Activated naive CD4-positive, alpha-beta T cell treated with anti-CD3 and anti-CD28 coated beads, Interleukin-2, amount 50 U/mL, for 24 hours (primary cell): Measurements from ENCODE around the gene MPDZ.

Experiments used
- H3K27ac Mint-ChIP-seq: one replicate; pipeline ENCODE4 v1.8.0; 2021; ENCODE audit warnings: mild to moderate bottlenecking, mixed read lengths
- H3K27me3 Mint-ChIP-seq: one replicate; pipeline ENCODE4 v1.8.0; 2021; ENCODE audit warnings: mixed read lengths
- H3K36me3 Mint-ChIP-seq: one replicate; pipeline ENCODE4 v1.8.0; 2021; ENCODE audit warnings: mixed read lengths
- H3K4me1 Mint-ChIP-seq: one replicate; pipeline ENCODE4 v1.8.0; 2021; ENCODE audit warnings: mixed read lengths
- H3K4me3 Mint-ChIP-seq: one replicate; pipeline ENCODE4 v1.8.0; 2021; ENCODE audit warnings: mild to moderate bottlenecking, mixed read lengths
- H3K9me3 Mint-ChIP-seq: one replicate; pipeline ENCODE4 v1.8.0; 2021; ENCODE audit warnings: mixed read lengths

Gene MPDZ

DNA sequence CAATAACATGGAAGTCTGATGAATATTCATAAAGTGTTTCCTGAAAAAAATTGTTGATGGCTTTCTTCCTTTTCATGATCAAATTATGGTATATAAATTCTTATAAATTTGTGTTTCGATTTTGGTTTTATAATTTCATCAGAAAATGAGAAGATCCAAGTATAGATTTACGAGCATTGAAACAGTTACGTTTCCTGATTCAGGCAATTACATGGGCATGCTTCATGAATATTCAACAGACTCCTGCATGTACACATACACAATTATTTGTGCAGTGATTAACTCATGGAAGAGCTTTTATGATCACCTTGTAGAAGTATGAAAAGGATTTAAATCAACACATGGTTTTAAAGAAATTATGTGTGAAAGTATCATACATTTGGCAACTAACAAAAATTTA is 136.7 kb downstream of the MPDZ start:
- Mint-ChIP-seq H3K4me1 (no peaks in the 10 kb centered on the region), H3K27ac (no peak overlapping the region), H3K4me3 (no peak overlapping the region), H3K36me3 (no peaks in the 10 kb centered on the region), H3K9me3 (peaks cover 9% of the 10 kb centered on the region), H3K27me3 (no peaks in the 10 kb centered on the region)

DNA sequence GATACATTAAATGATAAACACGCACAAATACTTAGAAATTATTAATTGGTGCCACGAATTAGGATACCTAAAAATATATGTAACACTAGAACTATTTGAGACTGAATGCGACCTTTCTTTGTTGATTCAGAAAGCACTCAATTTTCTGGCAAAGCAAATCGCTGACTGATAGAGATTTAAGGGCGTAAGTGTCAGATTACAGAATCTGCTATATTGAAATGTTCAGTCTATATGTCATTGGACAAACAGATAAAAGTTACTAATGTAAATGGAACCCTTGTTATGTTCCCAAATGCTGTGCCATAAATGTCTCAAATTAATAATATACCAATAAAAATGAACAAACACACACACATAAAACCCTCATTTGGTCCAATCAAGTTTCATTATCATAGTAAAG is 137.9 kb downstream of the MPDZ start:
- Mint-ChIP-seq H3K9me3 (peaks cover 9% of the 10 kb centered on the region), H3K4me1 (no peaks in the 10 kb centered on the region), H3K27ac (no peak overlapping the region), H3K4me3 (no peak overlapping the region), H3K27me3 (no peaks in the 10 kb centered on the region), H3K36me3 (no peaks in the 10 kb centered on the region)

DNA sequence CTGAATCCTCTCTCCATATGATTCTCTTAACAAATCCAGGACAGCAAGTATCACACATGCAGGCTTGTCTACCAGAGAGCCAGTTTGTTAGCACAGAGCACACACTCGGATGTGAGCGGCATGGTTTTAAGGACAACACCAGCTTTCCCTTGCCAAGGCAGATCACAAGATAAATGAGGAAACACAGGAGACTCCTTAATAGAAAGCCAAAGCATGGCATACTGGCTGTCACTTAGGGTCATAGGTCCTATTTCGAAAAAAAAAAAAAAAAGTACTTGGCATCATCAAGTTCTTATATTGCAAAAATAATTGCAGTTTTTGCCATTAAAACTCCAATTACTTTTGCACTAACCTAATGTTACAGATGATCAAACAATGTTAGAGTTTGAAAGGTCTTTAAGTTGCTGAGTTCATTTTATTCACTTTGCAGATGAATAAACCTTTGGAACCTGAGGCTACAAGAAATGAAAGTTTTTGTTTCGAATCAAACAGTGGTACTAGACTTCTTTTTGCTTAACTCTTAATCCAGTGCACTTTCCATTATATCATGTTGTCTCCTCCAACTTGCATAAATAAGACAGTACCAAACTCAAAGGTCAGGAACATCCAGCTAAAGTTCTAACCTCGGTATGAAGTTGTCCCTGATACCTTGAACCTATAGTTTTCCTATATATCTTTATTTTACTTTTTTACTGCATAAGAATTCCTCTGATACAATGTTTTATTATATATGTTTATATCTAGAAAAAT is 138.5 kb downstream of the MPDZ start:
- Mint-ChIP-seq H3K27ac (no peak overlapping the region), H3K36me3 (no peaks in the 10 kb centered on the region), H3K9me3 (peaks cover 9% of the 10 kb centered on the region), H3K27me3 (no peaks in the 10 kb centered on the region), H3K4me3 (no peak overlapping the region), H3K4me1 (no peaks in the 10 kb centered on the region)

DNA sequence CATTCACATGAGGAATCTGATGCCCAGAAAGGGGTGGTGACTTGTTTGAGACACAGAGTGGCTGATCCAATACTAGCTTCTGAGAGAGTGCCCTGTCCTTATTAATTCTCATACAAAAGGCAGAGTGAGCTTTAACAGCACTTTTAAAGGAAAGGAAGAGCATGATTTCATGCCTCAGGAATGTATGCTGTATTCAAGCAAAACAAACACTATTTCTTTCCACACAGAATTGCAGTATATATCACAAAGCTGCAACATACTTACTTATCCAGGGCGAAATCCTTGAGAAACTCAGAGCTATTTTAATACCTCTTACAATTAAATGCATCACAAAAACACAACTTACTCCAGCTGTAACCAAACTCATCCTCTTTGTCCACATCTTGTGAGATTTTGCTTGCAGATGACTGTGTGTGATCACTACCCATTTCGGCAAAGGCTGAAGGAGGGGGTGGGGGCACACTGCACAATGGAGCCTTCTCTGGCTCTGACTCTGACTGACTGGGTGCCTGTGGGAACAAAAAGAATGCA is 139.8 kb downstream of the MPDZ start:
- Mint-ChIP-seq H3K4me3 (no peak overlapping the region), H3K9me3 (peaks cover 9% of the 10 kb centered on the region), H3K4me1 (no peaks in the 10 kb centered on the region), H3K27ac (no peak overlapping the region), H3K36me3 (no peaks in the 10 kb centered on the region), H3K27me3 (no peaks in the 10 kb centered on the region)

DNA sequence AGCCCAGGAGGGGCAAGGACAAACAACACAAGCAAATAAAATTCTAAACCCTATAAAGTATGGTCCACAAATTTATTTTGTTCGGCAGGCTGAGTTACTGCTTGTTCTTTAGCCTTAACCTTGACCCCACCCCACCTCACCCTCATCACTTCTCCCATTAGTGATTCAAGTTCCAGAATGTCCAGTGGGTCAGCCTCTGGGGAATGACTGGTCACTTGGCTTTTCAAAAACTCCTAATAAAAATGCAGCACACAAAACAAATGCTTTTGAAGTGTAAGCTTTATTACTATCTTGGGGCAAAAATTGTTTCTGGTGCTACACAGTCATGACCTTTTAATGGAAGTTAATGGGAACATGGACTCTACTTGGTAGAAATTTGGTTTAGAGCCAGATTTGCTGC is 142.1 kb downstream of the MPDZ start:
- Mint-ChIP-seq H3K27ac (no peak overlapping the region), H3K27me3 (no peaks in the 10 kb centered on the region), H3K36me3 (no peaks in the 10 kb centered on the region), H3K4me3 (no peak overlapping the region), H3K4me1 (no peaks in the 10 kb centered on the region), H3K9me3 (peaks cover 5% of the 10 kb centered on the region)

DNA sequence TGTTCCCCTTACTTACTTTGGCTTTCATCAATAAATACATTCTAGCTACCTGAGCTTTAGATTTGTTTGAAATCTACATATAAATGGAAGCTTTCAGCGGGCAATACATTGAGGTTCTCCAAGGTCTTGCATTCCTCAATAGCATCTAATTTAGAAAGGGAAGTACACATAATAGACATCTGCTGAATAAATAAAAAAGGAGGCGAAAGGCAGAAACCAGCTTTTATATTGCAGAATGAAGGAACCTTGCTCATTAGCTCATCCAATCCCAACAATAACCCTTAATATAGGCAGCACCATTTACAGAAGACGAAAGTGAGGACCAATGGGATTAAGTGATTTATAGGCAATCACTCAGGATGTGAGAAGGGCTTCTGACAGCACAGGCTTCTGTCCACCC is 147.5 kb downstream of the MPDZ start:
- Mint-ChIP-seq H3K36me3 (no peaks in the 10 kb centered on the region), H3K4me1 (no peaks in the 10 kb centered on the region), H3K27me3 (no peaks in the 10 kb centered on the region), H3K9me3 (peaks cover 12% of the 10 kb centered on the region), H3K27ac (no peak overlapping the region), H3K4me3 (no peak overlapping the region)

DNA sequence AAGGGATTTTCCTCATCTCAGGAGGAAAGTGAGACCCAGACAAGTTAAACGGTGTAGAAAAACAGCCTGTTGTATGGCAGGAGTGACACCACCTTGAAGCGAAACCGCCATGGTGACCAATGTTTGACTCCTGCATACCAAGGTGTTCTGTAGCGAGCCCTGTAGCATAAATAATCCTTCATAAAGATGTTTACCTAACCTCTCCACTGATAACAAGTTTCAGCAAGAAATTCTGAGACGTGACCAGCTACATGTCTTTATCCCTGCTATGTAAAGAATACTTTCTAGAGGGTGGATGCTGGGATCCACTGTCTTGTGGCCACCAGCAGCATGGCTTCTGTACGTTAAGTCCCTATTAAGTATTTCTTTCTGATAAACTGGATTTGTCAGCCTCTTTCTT is 148.1 kb downstream of the MPDZ start:
- Mint-ChIP-seq H3K27ac (no peak overlapping the region), H3K9me3 (peaks cover 12% of the 10 kb centered on the region)

DNA sequence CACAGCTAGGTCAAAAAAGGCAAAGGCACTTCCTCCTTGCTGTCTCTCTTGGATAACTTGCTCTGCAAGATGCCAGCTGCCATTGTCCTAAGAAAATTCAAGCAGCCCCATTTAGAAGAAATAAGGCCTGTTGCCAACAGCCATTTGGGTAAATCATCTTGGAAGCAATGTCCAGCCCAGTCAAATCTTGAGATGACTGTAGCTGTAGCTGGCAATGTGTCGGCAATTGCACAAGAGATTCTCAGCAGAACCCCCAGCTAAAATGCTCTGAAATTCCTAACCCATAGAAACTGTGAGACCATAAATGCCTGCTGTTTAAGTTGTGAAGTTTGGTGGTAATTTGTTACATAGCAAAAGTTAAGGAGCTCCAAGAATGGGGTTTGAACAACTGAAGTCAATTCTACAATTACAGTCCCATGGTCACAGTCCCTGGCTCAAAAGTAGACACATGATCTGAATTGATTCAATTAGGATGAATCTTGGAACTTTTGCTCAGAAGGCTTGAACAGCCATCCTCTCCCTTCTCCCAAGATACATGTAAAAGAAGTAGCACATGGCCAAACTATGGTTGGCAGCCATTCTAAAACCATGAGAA is 151.1 kb downstream of the MPDZ start:
- H3K9me3 Mint-ChIP-seq: peaks cover 12% of the 10 kb centered on the region
- no peak overlapping the region for H3K27ac Mint-ChIP-seq
- H3K36me3 Mint-ChIP-seq: no peaks in the 10 kb centered on the region
- H3K4me3 Mint-ChIP-seq: no peak overlapping the region
- no peaks in the 10 kb centered on the region for H3K4me1 Mint-ChIP-seq
- H3K27me3 Mint-ChIP-seq: no peaks in the 10 kb centered on the region

More for the DNA sequence above, 148.1 kb downstream of the MPDZ start:
- H3K27me3 Mint-ChIP-seq: no peaks in the 10 kb centered on the region
- H3K36me3 Mint-ChIP-seq: no peaks in the 10 kb centered on the region
- H3K4me1 Mint-ChIP-seq: no peaks in the 10 kb centered on the region
- H3K4me3 Mint-ChIP-seq: no peak overlapping the region

DNA sequence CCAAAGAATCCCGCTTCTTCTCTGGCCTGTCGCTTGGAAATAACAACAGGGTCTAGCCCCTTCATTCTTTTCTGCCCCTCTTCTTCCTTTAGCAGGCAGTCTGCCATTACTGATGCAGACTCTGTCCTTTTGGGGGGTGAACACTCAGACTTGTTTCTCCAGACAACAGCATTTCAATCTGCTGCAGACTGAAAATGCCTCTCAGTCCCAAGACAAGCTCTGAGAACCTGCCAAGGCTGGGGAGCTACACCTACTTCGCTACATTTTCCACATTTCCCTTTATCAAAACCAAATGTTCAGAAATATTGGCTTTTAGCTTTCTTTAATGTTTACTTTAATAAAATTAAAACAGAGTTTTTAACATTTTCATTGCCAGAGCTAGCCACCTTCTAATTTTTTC is 152.4 kb downstream of the MPDZ start:
- Mint-ChIP-seq H3K4me3 (no peak overlapping the region), H3K9me3 (peaks cover 12% of the 10 kb centered on the region), H3K4me1 (no peaks in the 10 kb centered on the region), H3K27ac (no peak overlapping the region), H3K27me3 (no peaks in the 10 kb centered on the region), H3K36me3 (no peaks in the 10 kb centered on the region)

DNA sequence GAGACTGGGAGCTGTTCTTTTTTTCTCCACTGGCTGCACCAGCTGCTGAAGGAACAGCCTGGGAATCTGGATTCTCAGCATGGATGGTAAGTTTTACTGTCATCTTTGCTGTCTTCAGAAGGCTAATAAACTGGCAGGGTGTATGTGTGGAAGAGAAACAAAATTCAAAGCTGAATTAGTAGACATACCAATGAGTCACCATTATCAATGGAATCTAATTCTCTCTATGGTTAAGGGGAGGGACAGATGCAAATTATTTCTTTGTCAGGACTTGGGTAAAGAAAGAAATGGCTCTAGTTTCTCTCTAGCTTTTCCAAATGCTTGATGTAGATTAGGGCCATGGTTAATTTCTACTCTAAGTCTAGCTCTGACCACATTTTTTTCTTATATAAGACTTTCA is 154.2 kb downstream of the MPDZ start:
- no peaks in the 10 kb centered on the region for H3K4me1 Mint-ChIP-seq
- H3K27me3 Mint-ChIP-seq: no peaks in the 10 kb centered on the region
- H3K36me3 Mint-ChIP-seq: no peaks in the 10 kb centered on the region
- H3K4me3 Mint-ChIP-seq: no peak overlapping the region
- peaks cover 13% of the 10 kb centered on the region for H3K9me3 Mint-ChIP-seq
- no peak overlapping the region for H3K27ac Mint-ChIP-seq

DNA sequence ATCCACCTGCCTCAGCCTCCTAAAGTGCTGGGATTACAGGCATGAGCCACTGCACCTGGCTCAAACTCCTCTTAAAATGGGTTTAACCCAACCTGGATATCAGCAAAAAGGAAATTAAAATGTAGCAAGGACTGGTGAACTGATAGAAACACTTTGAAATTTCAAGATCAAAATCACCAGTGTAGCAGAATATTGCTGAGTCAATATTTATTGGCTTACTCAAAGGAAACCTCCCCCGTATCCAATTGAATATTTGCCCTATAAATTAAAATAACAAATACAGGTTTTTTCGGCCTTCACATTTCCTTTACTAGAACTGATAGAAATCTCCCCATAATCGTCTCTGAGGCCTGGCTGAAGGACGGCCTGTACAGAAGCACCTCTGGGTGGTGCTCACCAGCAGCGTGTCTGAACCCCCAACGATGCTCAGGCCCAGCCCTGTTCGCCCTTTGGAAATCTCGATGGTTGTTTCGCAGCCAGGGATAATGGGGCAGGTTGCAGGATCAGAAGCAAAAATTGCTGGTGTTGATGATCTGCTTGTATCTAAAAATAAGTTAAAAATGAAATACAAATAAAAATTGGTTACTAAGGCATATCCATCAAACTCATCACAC is 156.6 kb downstream of the MPDZ start:
- H3K27ac Mint-ChIP-seq: no peak overlapping the region
- peaks cover 10% of the 10 kb centered on the region for H3K9me3 Mint-ChIP-seq
- H3K4me3 Mint-ChIP-seq: no peak overlapping the region
- H3K36me3 Mint-ChIP-seq: no peaks in the 10 kb centered on the region
- H3K4me1 Mint-ChIP-seq: no peaks in the 10 kb centered on the region
- H3K27me3 Mint-ChIP-seq: no peaks in the 10 kb centered on the region

DNA sequence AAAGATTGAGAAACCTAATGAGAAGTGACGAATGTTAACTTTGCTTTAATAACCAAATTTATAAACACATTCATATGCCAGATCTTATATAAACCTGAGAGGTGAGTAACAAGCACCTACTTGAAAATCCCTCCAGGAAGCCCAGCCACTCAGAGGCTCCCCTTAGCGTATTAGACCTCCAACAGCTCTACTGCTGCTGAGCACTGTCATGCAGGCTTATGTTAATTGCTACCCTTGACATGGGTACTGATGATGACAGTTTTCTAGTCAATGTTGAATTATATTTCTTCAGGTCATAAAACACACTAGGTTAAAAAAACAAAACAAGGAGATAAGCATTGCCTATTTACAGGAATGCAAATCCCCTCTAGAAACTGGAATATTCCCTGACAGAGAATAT is 161.2 kb downstream of the MPDZ start:
- Mint-ChIP-seq H3K27ac (no peak overlapping the region), H3K27me3 (no peaks in the 10 kb centered on the region), H3K9me3 (peaks cover 5% of the 10 kb centered on the region), H3K4me3 (no peak overlapping the region), H3K4me1 (no peaks in the 10 kb centered on the region), H3K36me3 (no peaks in the 10 kb centered on the region)

DNA sequence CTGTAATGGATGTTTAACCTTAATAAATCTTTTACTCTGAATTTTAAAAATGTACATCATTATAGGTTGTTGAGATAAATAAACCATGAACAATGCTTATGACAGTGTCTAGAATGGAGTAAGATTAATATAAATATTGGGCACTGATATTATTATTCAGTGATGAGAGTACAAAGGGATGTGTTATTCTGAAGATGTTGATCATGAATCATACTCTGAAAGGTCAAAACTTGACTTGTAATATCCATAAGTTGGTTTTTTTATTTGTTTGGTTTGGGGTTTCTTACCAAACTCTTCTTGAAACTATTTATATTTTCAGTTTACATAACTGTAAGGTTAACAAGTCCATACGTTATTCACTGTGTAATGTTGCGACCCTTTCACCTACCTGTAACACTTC is 163.2 kb downstream of the MPDZ start:
- no peak overlapping the region for H3K27ac Mint-ChIP-seq
- no peaks in the 10 kb centered on the region for H3K27me3 Mint-ChIP-seq
- no peaks in the 10 kb centered on the region for H3K4me1 Mint-ChIP-seq
- no peak overlapping the region for H3K4me3 Mint-ChIP-seq
- no peaks in the 10 kb centered on the region for H3K36me3 Mint-ChIP-seq
- H3K9me3 Mint-ChIP-seq: peaks cover 5% of the 10 kb centered on the region

DNA sequence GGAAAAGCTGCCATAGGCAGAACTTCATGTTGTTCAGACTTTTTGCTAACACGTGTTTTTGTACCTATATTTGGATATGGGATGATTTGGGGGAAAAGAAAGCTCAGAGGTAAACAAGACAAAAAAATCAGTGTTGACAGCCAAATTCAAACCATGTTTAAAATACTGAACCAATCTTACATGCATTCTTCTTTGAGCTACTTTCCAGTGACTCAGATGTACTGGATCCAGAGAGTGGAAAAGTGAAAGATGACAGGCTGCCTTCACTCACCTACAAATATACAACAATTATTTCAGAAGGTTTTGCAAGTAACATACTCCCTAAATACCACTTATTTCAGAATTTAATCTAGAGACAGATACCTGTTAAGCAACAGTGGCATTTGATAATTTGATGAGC is 165.7 kb downstream of the MPDZ start:
- H3K27me3 Mint-ChIP-seq: no peaks in the 10 kb centered on the region
- H3K9me3 Mint-ChIP-seq: no peaks in the 10 kb centered on the region
- no peaks in the 10 kb centered on the region for H3K4me1 Mint-ChIP-seq
- H3K36me3 Mint-ChIP-seq: no peaks in the 10 kb centered on the region
- no peak overlapping the region for H3K4me3 Mint-ChIP-seq
- no peak overlapping the region for H3K27ac Mint-ChIP-seq

DNA sequence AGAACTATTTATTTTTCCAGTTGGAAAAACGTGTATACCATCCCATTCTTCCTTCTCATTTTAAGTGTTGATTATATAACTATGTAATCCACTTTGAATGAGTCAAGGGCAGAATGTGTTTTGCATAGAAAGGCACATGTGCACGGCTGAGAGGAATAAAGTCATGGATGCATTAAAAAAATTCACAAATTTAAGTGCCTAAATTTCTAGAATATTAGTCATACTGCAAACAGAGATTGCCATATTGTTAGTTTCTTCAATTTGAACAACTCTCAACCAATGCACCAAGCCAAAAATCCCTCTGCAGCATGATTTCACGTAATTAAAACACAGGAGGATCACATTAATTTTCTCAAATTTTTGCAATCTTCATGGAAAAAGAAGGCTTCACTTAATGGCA is 166.3 kb downstream of the MPDZ start:
- Mint-ChIP-seq H3K36me3 (no peaks in the 10 kb centered on the region), H3K27ac (no peak overlapping the region), H3K4me3 (no peak overlapping the region), H3K9me3 (no peaks in the 10 kb centered on the region), H3K4me1 (no peaks in the 10 kb centered on the region), H3K27me3 (no peaks in the 10 kb centered on the region)

DNA sequence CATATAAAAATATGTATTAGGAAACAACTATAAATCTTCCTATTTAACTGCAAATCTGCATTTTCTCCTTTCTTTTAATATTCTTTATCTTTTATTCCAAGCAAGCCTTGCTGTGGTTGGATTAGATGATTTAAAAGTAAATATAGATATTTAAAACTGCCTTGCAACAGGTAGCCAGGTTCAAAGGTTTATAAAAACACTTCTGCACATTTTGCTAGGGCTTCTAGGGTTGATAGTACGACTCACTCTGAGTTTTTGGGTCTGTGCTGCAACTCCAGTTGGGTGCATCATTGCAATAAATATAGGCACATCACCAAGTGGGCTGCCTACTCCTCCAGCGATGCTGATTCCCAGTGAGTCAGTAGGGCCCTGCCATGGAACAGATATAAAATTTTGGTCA is 167.7 kb downstream of the MPDZ start:
- no peaks in the 10 kb centered on the region for H3K36me3 Mint-ChIP-seq
- H3K9me3 Mint-ChIP-seq: no peaks in the 10 kb centered on the region
- H3K27me3 Mint-ChIP-seq: no peaks in the 10 kb centered on the region
- no peak overlapping the region for H3K4me3 Mint-ChIP-seq
- no peaks in the 10 kb centered on the region for H3K4me1 Mint-ChIP-seq
- H3K27ac Mint-ChIP-seq: no peak overlapping the region
